HCT116 (cell line): ENCODE data around the gene SEL1L2. TPM values are rescaled to one million over a fixed set of nuclear protein-coding genes. Genes with fewer than 3 reads are reported as not detected.

Source experiments
- ATAC-seq: fragments of 200-7000 bp; cut with Tn5 transposase; 2 replicates; pipeline ENCODE4 v1.9.1; 2020; ENCODE audit warnings: mild to moderate bottlenecking, moderate library complexity
- BruUV-seq: library from RNA; stranded (reverse); fragments of 400-500 nt; replicated peaks from 2 replicates; lab custom pipeline; 2021; lab: Mats Ljungman, UMichigan
- CTCF ChIA-PET: fragments of 300-600 bp; sonication (Branson Sonifier 250); formaldehyde crosslinking; loops from one replicate; lab custom pipeline; 2021; ENCODE audit warnings: antibody characterized with exemption; lab: Charles Lee
- POLR2A ChIA-PET: fragments of 300-600, 350-600 bp; sonication (Branson Sonifier 250); formaldehyde crosslinking; loops from one replicate; lab custom pipeline; 2021; ENCODE audit warnings: antibody characterized with exemption; lab: Charles Lee
- RAD21 ChIA-PET, 2 experiments: fragments of 300-600 bp; sonication (Branson Sonifier 250); formaldehyde crosslinking; loops; one replicate each; lab custom pipeline; 2023; ENCODE audit warnings: low total read pairs in 2 of 2; ENCODE audit not compliant: uncharacterized antibody in 2 of 2, unreplicated experiment in 2 of 2, low non-redundant PET in 1 of 2; lab: Charles Lee
- DNase-seq: peaks from one replicate; pipeline ENCODE4 v3.0.0-alpha.2; 2010; ENCODE audit warnings: low read depth, low spot score
- H2AFZ ChIP-seq: fragments of 200-600 bp; shearing (Covaris generic), sonication (generic); 2 replicates; pipeline ENCODE4 v1.6.1; 2017; ENCODE audit warnings: low read depth, mixed run types, mixed read lengths, antibody characterized with exemption, low read length; ENCODE audit not compliant: poor library complexity, severe bottlenecking
- H3K27ac ChIP-seq: 2 replicates; pipeline ENCODE4 v1.5.1; 2012; ENCODE audit warnings: low read depth, low read length
- H3K27me3 ChIP-seq: fragments of 200-600 bp; sonication (generic); 2 replicates; pipeline ENCODE4 v1.6.1; 2016; ENCODE audit warnings: mixed run types, low read length, mixed read lengths; ENCODE audit not compliant: insufficient read depth
- H3K36me3 ChIP-seq, 2 experiments: fragments of 200-500 bp in 1 of 2; fragments of 200-600 bp in 1 of 2; sonication (Bioruptor generic) in 1 of 2; sonication (generic) in 1 of 2; 2 replicates each; pipeline versions ENCODE4 v1.5.1 to v1.6.1; 2014 to 2016; ENCODE audit warnings: low read length in 2 of 2, inconsistent platforms in 1 of 2, mixed read lengths in 1 of 2, mixed run types in 1 of 2; ENCODE audit not compliant: insufficient read depth in 2 of 2, control insufficient read depth in 1 of 2
- H3K4me1 ChIP-seq, 2 experiments: fragments of 200-600 bp in 1 of 2; sonication (generic) in 1 of 2; 2 replicates each; pipeline versions ENCODE4 v1.5.1 to v1.6.1; 2012 to 2017; ENCODE audit warnings: low read length in 2 of 2, inconsistent platforms in 1 of 2, mild to moderate bottlenecking in 1 of 2, mixed read lengths in 1 of 2, mixed run types in 1 of 2, moderate library complexity in 1 of 2; ENCODE audit not compliant: insufficient read depth in 2 of 2, control insufficient read depth in 1 of 2
- H3K4me2 ChIP-seq: fragments of 200-600 bp; sonication (generic); 2 replicates; pipeline ENCODE4 v1.6.1; 2017; ENCODE audit warnings: mixed run types, low read length, mixed read lengths
- H3K4me3 ChIP-seq, 2 experiments: fragments of 200-600 bp in 1 of 2; sonication (generic) in 1 of 2; replicated peaks in 1 of 2; 2 replicates each; pipeline ENCODE4 v1.5.1; 2011 to 2016; ENCODE audit warnings: low read length in 2 of 2, control low read depth in 1 of 2, low read depth in 1 of 2, mild to moderate bottlenecking in 1 of 2, mixed read lengths in 1 of 2, mixed run types in 1 of 2
- H3K79me2 ChIP-seq: fragments of 200-600 bp; sonication (generic); 2 replicates; pipeline ENCODE4 v1.6.1; 2017; ENCODE audit warnings: mild to moderate bottlenecking, mixed run types, low read length, moderate library complexity, mixed read lengths; ENCODE audit not compliant: insufficient read depth
- H3K9ac ChIP-seq: fragments of 200-600 bp; sonication (generic); 2 replicates; pipeline ENCODE4 v1.6.1; 2016; ENCODE audit warnings: low read length, mixed read lengths
- H3K9me2 ChIP-seq: fragments of 200-600 bp; sonication (generic), shearing (Covaris generic); 2 replicates; pipeline ENCODE4 v1.6.1; 2017; ENCODE audit warnings: mixed run types, mild to moderate bottlenecking, moderate library complexity; ENCODE audit not compliant: insufficient read depth
- H3K9me3 ChIP-seq, 2 experiments: fragments of 200-500 bp in 1 of 2; fragments of 200-600 bp in 1 of 2; sonication (Bioruptor generic) in 1 of 2; sonication (generic) in 1 of 2; 2 replicates each; pipeline ENCODE4 v1.6.1; 2014 to 2017; ENCODE audit warnings: low read length in 2 of 2, mixed read lengths in 2 of 2, inconsistent platforms in 1 of 2, low read depth in 1 of 2, mild to moderate bottlenecking in 1 of 2, mixed run types in 1 of 2, moderate library complexity in 1 of 2; ENCODE audit not compliant: control insufficient read depth in 1 of 2, insufficient read depth in 1 of 2
- H4K20me1 ChIP-seq: fragments of 200-600 bp; sonication (generic), shearing (Covaris generic); 2 replicates; pipeline ENCODE4 v1.6.1; 2017; ENCODE audit warnings: mixed run types, mild to moderate bottlenecking, moderate library complexity; ENCODE audit not compliant: insufficient read depth
- CTCF ChIP-seq, 3 experiments: fragments of 200-600 bp in 1 of 3; sonication (generic) in 1 of 3; IDR thresholded peaks in 2 of 3; conservative IDR thresholded peaks in 1 of 3; 2 replicates each; pipeline ENCODE4 v1.5.1; 2012 to 2017; ENCODE audit warnings: low read depth in 2 of 3, low read length in 2 of 3, antibody characterized with exemption in 1 of 3, borderline replicate concordance in 1 of 3, control low read depth in 1 of 3, mild to moderate bottlenecking in 1 of 3, mixed read lengths in 1 of 3, mixed run types in 1 of 3, moderate library complexity in 1 of 3; ENCODE audit not compliant: insufficient read depth in 1 of 3
- EZH2phosphoT487 ChIP-seq: fragments of 200-600 bp; IDR thresholded peaks from 2 replicates; pipeline ENCODE4 v1.6.1; 2018; ENCODE audit warnings: antibody characterized with exemption, borderline replicate concordance
- RAD21 ChIP-seq: IDR thresholded peaks from 2 replicates; pipeline ENCODE4 v1.6.1; 2012; ENCODE audit warnings: low read depth, mild to moderate bottlenecking
- SIN3A ChIP-seq: IDR thresholded peaks from 2 replicates; pipeline ENCODE4 v1.6.1; 2012; ENCODE audit warnings: low read depth
- SP1 ChIP-seq: IDR thresholded peaks from 2 replicates; pipeline ENCODE4 v1.6.1; 2012; ENCODE audit warnings: low read depth
- SRF ChIP-seq: IDR thresholded peaks from 2 replicates; pipeline ENCODE4 v1.6.1; 2012; ENCODE audit warnings: low read depth
- intact Hi-C: fragments of 100-400 bp; cut with micrococcal nuclease; formaldehyde crosslinking; loops from 2 replicates; pipeline ENCODE4 v1.10.0; 2022
- total RNA-seq: library from RNA; stranded (reverse); gene quantifications from one replicate; pipeline ENCODE4 v1.2.1, GENCODE V29; 2021; ENCODE audit not compliant: unreplicated experiment
- TF ChIP-seq, protein P1 (sequence below): IDR thresholded peaks from 2 replicates; pipeline ENCODE4 v1.6.1; 2012
- TF ChIP-seq, protein P2 (sequence below): IDR thresholded peaks from 2 replicates; pipeline ENCODE4 v1.6.1; 2011; ENCODE audit warnings: mild to moderate bottlenecking, low read length, moderate library complexity; ENCODE audit not compliant: insufficient replicate concordance; ENCODE audit errors: extremely low read depth

The SEL1L2 gene
- total RNA-seq, 1 experiment from 2014 or later: not detected

GRCh38 chr20:13898012-13898612 is 92.3 kb downstream of the SEL1L2 start:
- RAD21 ChIA-PET: no interaction called here
- intact Hi-C loops: loop anchor here (5.0 kb wide), 1 partner anchor 159 kb away; no protein-coding TSS in a partner anchor
- Histone ChIP-seq H2AFZ (no peak overlapping the region), H3K9me3 (no peaks in the 10 kb centered on the region), H3K36me3 (no peaks in the 10 kb centered on the region), H3K27me3 (no peaks in the 10 kb centered on the region), H3K4me2 (no peak overlapping the region), H3K9ac (no peak overlapping the region), H3K27ac (no peak overlapping the region)
- BruUV-seq: no TSS peak
- POLR2A ChIA-PET: no interaction called here
- TF ChIP-seq, protein P1, sequence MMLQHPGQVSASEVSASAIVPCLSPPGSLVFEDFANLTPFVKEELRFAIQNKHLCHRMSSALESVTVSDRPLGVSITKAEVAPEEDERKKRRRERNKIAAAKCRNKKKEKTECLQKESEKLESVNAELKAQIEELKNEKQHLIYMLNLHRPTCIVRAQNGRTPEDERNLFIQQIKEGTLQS: no peak
- TF ChIP-seq CTCF (IDR thresholded peaks at IDR 0.05 in 2 of 3, conservative IDR thresholded peaks at IDR 0.05 in 1 of 3; ENCODE audit: borderline replicate concordance in 1 of 3, insufficient read depth in 1 of 3, low read depth in 2 of 3, low read length in 2 of 3) (peak; percentile 12 to 34 (median 27); a peak in 3 of 6 replicates), EZH2phosphoT487 (no peak), SIN3A (no peak), SP1 (no peak), RAD21 (peak; percentile 48), SRF (no peak)
- TF ChIP-seq, protein P2, sequence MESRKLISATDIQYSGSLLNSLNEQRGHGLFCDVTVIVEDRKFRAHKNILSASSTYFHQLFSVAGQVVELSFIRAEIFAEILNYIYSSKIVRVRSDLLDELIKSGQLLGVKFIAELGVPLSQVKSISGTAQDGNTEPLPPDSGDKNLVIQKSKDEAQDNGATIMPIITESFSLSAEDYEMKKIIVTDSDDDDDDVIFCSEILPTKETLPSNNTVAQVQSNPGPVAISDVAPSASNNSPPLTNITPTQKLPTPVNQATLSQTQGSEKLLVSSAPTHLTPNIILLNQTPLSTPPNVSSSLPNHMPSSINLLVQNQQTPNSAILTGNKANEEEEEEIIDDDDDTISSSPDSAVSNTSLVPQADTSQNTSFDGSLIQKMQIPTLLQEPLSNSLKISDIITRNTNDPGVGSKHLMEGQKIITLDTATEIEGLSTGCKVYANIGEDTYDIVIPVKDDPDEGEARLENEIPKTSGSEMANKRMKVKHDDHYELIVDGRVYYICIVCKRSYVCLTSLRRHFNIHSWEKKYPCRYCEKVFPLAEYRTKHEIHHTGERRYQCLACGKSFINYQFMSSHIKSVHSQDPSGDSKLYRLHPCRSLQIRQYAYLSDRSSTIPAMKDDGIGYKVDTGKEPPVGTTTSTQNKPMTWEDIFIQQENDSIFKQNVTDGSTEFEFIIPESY: no peak
- TF ChIP-seq, all 23 proteins: peak for 2
- Histone ChIP-seq H3K4me1 (no peaks in the 10 kb centered on the region), H4K20me1 (no peaks in the 10 kb centered on the region), H3K4me3 (no peak overlapping the region), H3K79me2 (no peaks in the 10 kb centered on the region), H3K9me2 (no peaks in the 10 kb centered on the region)
- ATAC-seq (peak; percentile 87), DNase-seq (peak; percentile 2)
- CTCF ChIA-PET: no interaction called here
